Activated CD8-positive, alpha-beta memory T cell treated with anti-CD3 and anti-CD28 coated beads for 1 hour (primary cell): ENCODE data around the gene ITGA11.
"Not testable (repeated sequence)": the region's sequence is repeated elsewhere in the genome, so short reads cannot be mapped to it uniquely, and the experiment has no call there.

Experiments
- DNase-seq, 2 donors: peaks; one replicate each; pipeline ENCODE4 v3.0.0-alpha.2; 2020; ENCODE audit warnings: low read depth in 1 of 2; ENCODE audit errors: extremely low read depth in 1 of 2

Gene ITGA11

DNA sequence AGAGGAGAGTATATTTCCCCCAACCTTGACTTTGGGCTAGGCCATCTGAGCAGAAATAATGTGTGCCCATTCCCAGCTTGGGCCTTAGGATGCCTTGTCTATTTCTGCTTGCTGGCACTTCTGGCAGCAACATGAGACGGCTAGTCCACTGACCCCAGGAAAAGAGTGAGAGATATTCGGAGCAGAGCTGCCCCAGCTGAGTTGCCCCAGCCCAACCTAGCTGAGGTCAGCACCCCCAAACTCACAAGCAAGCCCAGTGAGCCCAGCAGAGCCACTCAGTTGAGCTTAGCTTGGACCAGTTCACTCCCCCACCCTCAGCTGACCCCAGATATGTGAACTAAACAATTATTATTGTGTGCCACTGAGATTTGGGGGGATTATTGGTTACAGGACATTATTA lies 20.2 kb downstream of the ITGA11 start:
- no peak for DNase-seq

- DNase-seq = no peak
Measured at GRCh38 chr15:68411343-68411675, 20.7 kb downstream of the ITGA11 start.

DNA sequence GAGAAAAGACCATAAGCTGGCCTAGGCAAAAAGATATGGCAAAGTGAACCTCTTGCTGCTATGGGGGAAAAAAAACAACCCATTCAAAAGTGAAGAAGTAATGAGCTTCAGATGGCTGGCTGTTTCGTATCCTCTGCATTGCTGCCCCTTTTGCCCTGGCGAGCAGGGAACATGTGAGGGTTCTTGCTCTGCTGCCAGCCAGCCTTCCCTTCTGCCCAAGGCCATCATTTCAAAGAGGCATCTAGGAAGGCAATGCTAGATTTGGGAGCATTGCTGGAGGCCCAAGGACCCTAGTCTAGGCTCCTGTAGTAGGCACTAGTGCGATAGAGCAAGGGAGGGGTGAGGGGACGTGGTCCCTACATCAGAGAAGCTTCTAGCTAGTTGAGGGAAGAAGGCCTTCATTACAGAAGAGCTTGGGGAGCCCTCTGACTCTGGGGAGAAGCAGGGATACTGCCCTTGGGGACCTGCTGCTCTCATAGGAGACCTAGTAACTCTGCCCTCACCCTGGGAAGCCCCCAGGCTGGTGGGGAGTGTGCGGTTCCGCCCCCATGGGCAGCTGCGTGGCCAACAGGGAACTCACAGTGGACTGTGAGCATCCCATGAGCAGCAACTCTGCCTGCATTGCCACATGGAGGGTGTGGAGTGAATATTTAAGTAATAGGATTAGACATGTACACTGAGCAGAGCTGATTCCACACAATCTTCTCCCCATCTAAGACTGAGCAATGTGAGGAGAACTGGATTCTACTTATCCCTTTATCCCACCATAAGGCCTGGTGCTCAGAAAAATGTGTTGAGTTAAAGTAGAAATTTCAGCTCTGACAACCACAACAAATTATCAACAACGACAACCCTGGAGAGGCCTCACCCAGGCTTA lies 21.3 kb downstream of the ITGA11 start:
- no peak for DNase-seq

- no peak for DNase-seq
Measured at GRCh38 chr15:68409736-68410370, 22.1 kb downstream of the ITGA11 start.

DNA sequence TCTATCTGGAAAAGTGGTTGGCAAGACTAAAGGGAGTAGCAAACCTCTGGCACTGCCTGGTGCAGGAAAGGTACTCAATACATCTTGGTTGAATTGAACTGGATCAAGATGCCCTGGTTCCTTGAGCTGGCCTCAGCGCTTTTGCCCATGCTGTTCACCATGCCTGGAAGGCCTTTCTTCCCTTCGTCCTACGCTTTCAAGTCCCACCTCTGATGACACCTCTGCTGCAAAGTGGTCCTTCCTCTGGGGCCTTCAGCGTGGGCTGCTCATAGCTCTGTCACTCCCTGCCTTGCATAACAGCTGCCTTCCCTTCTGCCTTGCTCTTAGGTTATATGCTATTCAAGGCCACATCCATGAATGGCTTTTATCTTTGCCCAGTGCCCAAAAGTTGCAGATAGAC lies 23.0 kb downstream of the ITGA11 start:
- DNase-seq = no peak

DNA sequence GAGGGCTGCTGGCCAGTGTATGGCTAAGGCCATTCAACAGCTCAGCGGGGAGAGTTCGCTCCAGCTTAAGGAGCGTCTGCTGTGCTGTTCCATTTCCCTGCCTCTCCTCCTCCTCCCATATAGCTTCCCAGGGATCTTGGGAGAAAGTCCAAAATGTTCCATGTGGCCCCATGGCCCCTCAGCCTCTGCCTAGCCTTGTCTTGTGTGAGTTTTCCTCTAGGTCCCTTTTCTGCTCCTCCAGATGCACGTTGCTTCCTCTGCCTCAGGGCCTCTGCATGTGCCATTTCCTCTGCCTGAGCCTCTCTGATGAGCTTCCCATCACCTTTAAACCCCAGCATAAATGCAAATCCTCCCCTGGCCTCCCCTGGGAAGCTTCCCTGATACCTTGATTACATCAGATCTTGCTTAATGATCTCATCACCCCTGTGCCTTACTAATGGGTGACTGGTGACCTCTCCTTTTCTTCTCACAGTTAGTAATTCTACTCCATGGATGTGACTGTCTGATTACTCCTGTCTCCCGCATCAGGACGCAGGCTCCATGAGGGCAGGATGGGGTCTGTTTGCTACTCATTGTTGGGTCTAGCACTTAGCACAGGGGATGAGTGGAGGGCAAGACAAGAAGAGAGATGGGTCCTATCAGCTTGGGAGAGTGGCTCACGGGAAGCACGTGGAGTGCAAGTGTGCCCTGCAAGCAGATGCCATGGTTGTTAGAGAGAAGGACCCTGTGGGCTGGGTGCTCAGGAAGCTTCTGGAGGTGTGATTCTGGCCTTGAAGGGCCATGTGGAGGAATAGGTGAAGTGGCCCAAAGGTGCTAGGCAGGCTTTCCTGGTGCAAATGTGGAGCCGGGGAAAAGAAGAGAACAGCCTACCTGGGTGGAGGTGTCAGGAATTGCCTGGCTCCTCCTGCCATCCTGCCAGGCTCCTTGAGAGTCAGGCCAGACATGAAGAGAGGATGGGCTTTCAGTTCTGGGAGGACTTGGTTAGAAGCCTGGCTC lies 23.8 kb downstream of the ITGA11 start:
- DNase-seq = no peak

DNA sequence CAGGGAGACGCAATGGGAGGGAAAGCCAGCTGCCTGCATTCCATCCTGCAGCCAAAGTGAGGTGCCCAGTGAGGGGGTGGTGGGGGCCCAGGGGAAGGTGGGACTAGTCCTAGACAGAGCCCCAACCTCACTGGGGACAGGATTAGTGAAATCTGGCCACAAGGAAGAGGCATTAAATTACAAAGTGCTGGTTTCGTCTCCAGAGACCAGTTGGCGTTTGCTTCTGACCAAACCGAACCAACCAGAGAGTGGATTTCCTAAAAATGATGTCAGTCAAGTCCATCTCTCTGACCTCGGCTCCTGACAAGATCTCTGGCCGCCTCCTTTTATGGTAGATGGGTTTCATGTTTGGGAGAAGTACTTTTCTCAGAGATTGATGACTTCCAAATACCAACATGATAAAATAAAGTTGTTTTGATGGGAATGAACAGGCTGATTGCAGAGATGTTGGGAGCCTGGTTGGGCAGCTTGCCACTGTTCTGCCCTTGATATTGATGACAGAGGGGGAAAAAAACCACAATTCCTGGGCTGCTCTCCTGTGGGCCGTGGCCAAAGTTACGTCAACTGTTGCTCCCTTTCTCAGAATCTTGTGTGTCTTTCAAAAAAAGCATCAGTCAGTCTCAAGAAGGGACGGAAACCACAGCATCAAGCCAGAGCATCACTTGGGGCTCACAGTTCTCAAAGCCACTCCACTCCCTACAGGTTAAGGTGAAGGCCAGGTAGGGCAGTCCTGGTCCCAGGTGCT lies 24.6 kb downstream of the ITGA11 start:
- no peak for DNase-seq

DNA sequence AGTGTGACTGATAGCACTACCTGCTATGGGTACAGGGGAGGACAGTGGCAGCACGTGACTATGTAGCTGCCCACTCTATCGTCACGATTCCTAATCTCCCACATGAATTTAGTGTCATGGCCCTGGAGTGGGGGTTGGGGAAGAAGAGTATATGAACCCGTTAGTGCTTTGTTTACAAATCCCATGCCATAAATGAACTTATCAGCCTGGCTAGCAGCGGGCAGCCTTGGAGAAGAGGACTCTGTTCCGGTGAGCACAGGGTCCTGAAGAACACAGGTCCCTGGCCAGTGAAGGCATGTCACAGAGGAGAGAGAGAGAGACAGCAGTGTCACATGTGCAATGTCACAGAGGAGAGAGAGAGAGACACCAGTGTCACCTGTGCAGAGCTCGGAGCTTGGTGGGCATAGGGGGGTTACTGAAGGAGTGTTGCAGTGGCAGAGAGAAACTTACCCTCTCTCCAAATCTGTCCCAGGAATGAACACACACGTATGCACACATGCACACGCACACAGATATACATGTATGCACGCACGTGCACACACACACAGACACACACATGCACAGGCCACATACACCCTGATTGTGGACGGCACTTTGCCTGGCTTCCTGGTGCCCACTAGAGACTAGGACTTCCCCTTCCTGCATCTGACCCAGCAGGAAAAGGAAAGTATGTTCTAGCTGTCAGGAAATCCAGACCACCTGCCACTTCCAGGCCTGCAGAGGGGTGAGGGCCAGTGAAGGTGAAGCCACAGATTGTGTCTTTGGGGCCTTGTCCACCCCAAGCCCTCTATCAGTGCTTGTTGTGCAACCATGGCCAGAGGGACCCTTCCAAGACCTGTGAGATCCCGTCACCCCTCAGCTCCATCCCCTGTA lies 26.3 kb downstream of the ITGA11 start:
- no peak for DNase-seq

DNA sequence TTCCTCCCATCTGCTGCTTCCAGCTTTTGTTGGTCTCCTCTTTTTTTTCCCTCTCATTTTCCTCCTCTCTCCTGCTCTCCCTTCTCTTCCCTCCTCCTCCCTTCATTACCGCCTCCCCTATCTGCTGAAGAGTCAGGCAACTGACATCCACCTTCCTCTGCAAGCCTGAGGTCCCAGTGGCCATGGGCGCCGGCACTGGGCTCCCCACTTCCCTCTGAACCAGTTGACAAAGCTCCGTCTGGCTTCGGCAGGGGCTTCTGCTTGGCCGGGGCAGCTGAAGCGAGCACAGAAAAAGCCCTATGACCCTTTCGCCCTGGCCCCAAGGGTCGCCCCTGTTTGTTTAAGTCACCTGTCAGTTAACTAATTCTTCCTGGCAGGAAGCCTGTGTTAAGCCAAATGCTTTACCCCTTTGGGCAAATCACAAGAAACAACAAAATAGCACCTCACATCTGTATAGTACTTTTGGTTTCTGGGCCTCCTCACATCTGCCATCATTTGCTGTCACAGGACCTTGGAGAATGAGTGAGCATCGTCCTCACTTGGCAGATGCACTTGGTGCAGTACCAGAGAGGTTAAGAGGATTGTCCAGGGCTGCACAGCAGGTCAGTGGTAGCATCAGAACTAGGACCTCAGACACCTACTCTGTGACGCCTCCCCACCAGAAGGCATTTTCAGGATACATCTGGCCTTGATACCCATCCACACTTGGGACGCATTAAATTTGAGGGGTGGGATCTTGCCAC lies 27.7 kb downstream of the ITGA11 start:
- no peak for DNase-seq

GRCh38 chr15:68403161-68403941 lies 28.6 kb downstream of the ITGA11 start:
- DNase-seq = no peak

DNA sequence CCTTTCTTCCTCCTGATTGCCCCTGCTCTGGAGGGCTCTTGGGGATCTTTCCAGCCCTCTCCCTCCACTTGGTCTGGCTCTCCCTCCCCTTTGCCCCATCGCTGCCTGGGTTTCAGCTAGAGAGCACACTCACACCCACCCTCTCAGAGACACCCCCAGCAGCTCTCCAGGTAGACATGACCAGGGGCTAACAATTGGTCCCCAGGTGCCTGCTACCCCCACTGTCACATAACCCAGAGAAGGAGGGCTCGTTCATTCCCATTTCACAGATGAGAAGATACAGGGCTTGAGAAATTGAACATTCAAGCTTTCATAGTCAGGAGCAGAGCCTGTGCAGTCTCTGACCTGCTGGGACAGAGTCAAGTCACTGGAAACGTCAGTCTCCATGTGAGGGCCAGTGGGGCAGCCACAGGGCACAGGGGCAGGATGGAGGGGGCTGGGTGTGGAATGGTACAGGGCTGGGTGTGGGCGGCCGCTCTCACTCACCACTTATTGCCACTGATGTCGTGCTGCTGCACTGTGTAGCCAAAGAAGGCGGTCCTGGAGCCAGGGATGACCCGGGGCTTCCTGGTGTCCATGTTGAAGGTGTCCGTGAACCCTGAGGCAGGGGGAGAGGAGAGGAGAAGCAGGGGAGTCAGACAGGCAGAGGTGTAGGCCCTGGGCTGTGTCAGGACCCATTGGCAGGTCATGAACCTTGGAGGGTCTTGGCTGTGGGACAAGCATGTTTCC lies 29.4 kb downstream of the ITGA11 start:
- DNase-seq = no peak

DNA sequence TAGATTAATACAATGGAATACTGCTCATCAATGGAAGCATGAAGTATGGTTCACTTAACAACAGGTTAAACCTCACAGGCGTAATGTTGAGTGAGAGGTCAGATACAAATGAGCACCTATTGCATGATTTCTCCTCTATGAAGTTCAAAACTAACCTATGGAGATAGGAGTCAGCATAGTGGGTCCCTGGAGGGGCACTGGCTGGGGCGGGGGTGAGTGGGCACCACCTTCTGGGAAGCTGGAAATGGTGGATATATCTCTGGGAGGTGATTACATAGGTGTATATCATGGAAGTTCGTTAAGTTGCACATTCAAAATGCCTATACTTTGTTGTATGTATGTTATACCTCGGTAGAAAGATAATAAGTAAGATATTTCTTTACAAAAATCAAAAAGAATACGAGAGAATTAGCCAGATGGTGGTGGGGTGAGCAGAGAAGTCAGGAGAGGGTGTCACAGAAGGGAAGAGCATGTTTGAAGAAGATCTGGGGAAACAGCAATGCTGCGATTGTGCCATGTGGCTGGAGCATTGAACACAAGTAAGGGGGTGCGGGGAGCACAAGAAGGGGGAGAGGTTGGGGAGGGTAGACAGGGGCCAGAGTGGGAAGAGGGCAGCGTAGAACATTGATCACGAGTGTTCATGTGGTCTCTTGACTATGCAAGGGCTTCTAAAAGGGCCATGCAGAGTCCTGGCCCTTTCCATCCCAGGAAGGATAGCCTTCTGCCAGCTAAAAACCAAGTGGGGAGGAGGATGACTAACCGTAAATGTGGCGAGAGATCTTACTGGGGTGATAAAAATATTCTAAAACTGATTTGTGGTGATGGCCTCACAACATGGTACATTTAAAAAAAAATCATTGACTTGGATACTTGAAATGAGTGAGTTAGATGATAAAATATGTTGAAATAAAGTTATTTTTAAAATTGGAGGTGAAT lies 30.2 kb downstream of the ITGA11 start:
- no peak for DNase-seq

GRCh38 chr15:68400066-68400456 lies 31.9 kb downstream of the ITGA11 start:
- DNase-seq = no peak

- no peak for DNase-seq
Measured at GRCh38 chr15:68399096-68400065, 32.6 kb downstream of the ITGA11 start.

GRCh38 chr15:68397999-68398398 lies 34.0 kb downstream of the ITGA11 start:
- DNase-seq = not testable (repeated sequence)
